H9 (cell line): ENCODE data around the gene TSPAN2. TPM values are rescaled to one million over a fixed set of nuclear protein-coding genes. Genes with fewer than 3 reads are reported as not detected.

Experiments used
- DNase-seq: peaks from one replicate; pipeline ENCODE4 v3.0.0-alpha.2; 2017
- H2AFZ ChIP-seq: one replicate; pipeline ENCODE4 v1.6.1; 2013; ENCODE audit warnings: mild to moderate bottlenecking, low read length, control low read depth, moderate library complexity
- H2AK5ac ChIP-seq: 2 replicates; pipeline ENCODE4 v1.6.1; 2013; ENCODE audit warnings: low read length, control low read depth, mixed read lengths; ENCODE audit not compliant: insufficient read length
- H2BK120ac ChIP-seq: one replicate; pipeline ENCODE4 v1.6.1; 2013; ENCODE audit warnings: low read depth, mild to moderate bottlenecking, low read length, control low read depth, inconsistent platforms; ENCODE audit not compliant: poor library complexity, severe bottlenecking
- H2BK12ac ChIP-seq: 2 replicates; pipeline ENCODE4 v1.6.1; 2013; ENCODE audit warnings: low read length, control low read depth, mixed read lengths, low read depth; ENCODE audit not compliant: insufficient read length
- H2BK15ac ChIP-seq: 2 replicates; pipeline ENCODE4 v1.6.1; 2013; ENCODE audit warnings: low read depth, low read length, control low read depth
- H2BK20ac ChIP-seq: one replicate; pipeline ENCODE4 v1.6.1; 2013; ENCODE audit warnings: low read depth, mild to moderate bottlenecking, low read length, control low read depth, inconsistent platforms; ENCODE audit not compliant: poor library complexity, severe bottlenecking
- H2BK5ac ChIP-seq: 2 replicates; pipeline ENCODE4 v1.6.1; 2013; ENCODE audit warnings: low read length, control low read depth, mixed read lengths; ENCODE audit not compliant: insufficient read length
- H3K14ac ChIP-seq: 2 replicates; pipeline ENCODE4 v1.6.1; 2013; ENCODE audit warnings: low read length, control low read depth; ENCODE audit not compliant: insufficient read depth
- H3K18ac ChIP-seq: 2 replicates; pipeline ENCODE4 v1.6.1; 2013; ENCODE audit warnings: low read depth, mild to moderate bottlenecking, mixed read lengths, low read length, control low read depth; ENCODE audit not compliant: insufficient read length
- H3K23ac ChIP-seq: 2 replicates; pipeline ENCODE4 v1.6.1; 2013; ENCODE audit warnings: low read length, control low read depth, mixed read lengths, low read depth; ENCODE audit not compliant: insufficient read length
- H3K23me2 ChIP-seq: 2 replicates; pipeline ENCODE4 v1.6.1; 2013; ENCODE audit warnings: low read depth, mild to moderate bottlenecking, mixed read lengths, low read length, control low read depth; ENCODE audit not compliant: insufficient read length, poor library complexity, severe bottlenecking
- H3K27ac ChIP-seq: 2 replicates; pipeline ENCODE4 v1.5.1; 2013; ENCODE audit warnings: low read length, control low read depth, mixed read lengths, low read depth; ENCODE audit not compliant: insufficient read length
- H3K27me3 ChIP-seq: 2 replicates; pipeline ENCODE4 v1.6.1; 2013; ENCODE audit warnings: low read length, control low read depth, inconsistent platforms; ENCODE audit not compliant: insufficient read depth
- H3K4ac ChIP-seq: 2 replicates; pipeline ENCODE4 v1.6.1; 2013; ENCODE audit warnings: low read depth, mild to moderate bottlenecking, control low read depth, inconsistent platforms, low read length, moderate library complexity
- H3K4me1 ChIP-seq: 2 replicates; pipeline ENCODE4 v1.6.1; 2013; ENCODE audit warnings: low read length, control low read depth, inconsistent platforms; ENCODE audit not compliant: insufficient read depth
- H3K4me2 ChIP-seq: 2 replicates; pipeline ENCODE4 v1.6.1; 2013; ENCODE audit warnings: low read length, control low read depth, mixed read lengths; ENCODE audit not compliant: insufficient read length, insufficient read depth
- H3K56ac ChIP-seq: 2 replicates; pipeline ENCODE4 v1.6.1; 2013; ENCODE audit warnings: low read depth, mild to moderate bottlenecking, mixed read lengths, low read length, control low read depth; ENCODE audit not compliant: insufficient read length
- H3K79me1 ChIP-seq: 2 replicates; pipeline ENCODE4 v1.6.1; 2013; ENCODE audit warnings: low read depth, mild to moderate bottlenecking, moderate library complexity, low read length, control low read depth, inconsistent platforms; ENCODE audit not compliant: insufficient read depth, poor library complexity, severe bottlenecking
- H3K79me2 ChIP-seq: 2 replicates; pipeline ENCODE4 v1.6.1; 2013; ENCODE audit warnings: low read length, control low read depth, inconsistent platforms; ENCODE audit not compliant: insufficient read depth
- H3K9ac ChIP-seq: 2 replicates; pipeline ENCODE4 v1.6.1; 2013; ENCODE audit warnings: low read length, control low read depth, mixed read lengths; ENCODE audit not compliant: insufficient read length; ENCODE audit errors: extremely low read depth
- H3K9me3 ChIP-seq: one replicate; pipeline ENCODE4 v1.6.1; 2013; ENCODE audit warnings: low read depth, low read length, inconsistent platforms; ENCODE audit not compliant: control insufficient read depth
- H3T11ph ChIP-seq: one replicate; pipeline ENCODE4 v1.6.1; 2013; ENCODE audit warnings: mild to moderate bottlenecking, low read length, control low read depth, inconsistent platforms
- H4K20me1 ChIP-seq: one replicate; pipeline ENCODE4 v1.6.1; 2013; ENCODE audit not compliant: control insufficient read depth, insufficient read length, insufficient read depth
- H4K5ac ChIP-seq: 2 replicates; pipeline ENCODE4 v1.6.1; 2013; ENCODE audit warnings: low read depth, mild to moderate bottlenecking, mixed read lengths, low read length, control low read depth; ENCODE audit not compliant: insufficient read length
- H4K8ac ChIP-seq: replicated peaks from 2 replicates; pipeline ENCODE4 v1.6.1; 2013; ENCODE audit warnings: low read length, control low read depth, mixed read lengths, low read depth; ENCODE audit not compliant: insufficient read length
- H4K91ac ChIP-seq: 2 replicates; pipeline ENCODE4 v1.6.1; 2013; ENCODE audit warnings: low read depth, mild to moderate bottlenecking, moderate library complexity, mixed read lengths, low read length, control low read depth; ENCODE audit not compliant: insufficient read length
- H3K27ac Mint-ChIP-seq, 3 experiments: 2 replicates in 2 of 3; 3 replicates in 1 of 3; pipeline ENCODE4 v1.8.0; 2020 to 2021; ENCODE audit warnings: mixed read lengths in 3 of 3, mild to moderate bottlenecking in 1 of 3, moderate library complexity in 1 of 3
- H3K27me3 Mint-ChIP-seq: 2 replicates; pipeline ENCODE4 v1.8.0; 2021; ENCODE audit warnings: low read depth, mild to moderate bottlenecking, moderate library complexity, mixed read lengths
- H3K36me3 Mint-ChIP-seq, 3 experiments: 2 replicates in 2 of 3; 3 replicates in 1 of 3; pipeline ENCODE4 v1.8.0; 2020 to 2021; ENCODE audit warnings: low read depth in 3 of 3, mixed read lengths in 3 of 3; ENCODE audit not compliant: insufficient read depth in 1 of 3
- H3K4me1 Mint-ChIP-seq, 2 experiments: 2 replicates each; pipeline ENCODE4 v1.8.0; 2020; ENCODE audit warnings: mixed read lengths in 2 of 2
- H3K4me3 Mint-ChIP-seq, 2 experiments: 2 replicates in 1 of 2; 3 replicates in 1 of 2; pipeline ENCODE4 v1.8.0; 2020 to 2021; ENCODE audit warnings: mild to moderate bottlenecking in 2 of 2, mixed read lengths in 2 of 2, moderate library complexity in 1 of 2
- H3K9me3 Mint-ChIP-seq, 2 experiments: 2 replicates in 1 of 2; 3 replicates in 1 of 2; pipeline ENCODE4 v1.8.0; 2020; ENCODE audit warnings: mild to moderate bottlenecking in 2 of 2, mixed read lengths in 2 of 2, moderate library complexity in 1 of 2
- total RNA-seq: library from RNA; stranded (reverse); gene quantifications from 2 replicates; pipeline ENCODE4 v1.2.1, GENCODE V29; 2021
- TF ChIP-seq, protein P1 (sequence below): fragments of 200-600 bp; sonication (generic); conservative IDR thresholded peaks from 3 replicates; pipeline ENCODE4 v1.8.0; 2021; ENCODE audit warnings: antibody characterized with exemption, mild to moderate bottlenecking

Gene TSPAN2
- total RNA-seq, 1 experiment from 2014 or later: 10.8 TPM

DNA sequence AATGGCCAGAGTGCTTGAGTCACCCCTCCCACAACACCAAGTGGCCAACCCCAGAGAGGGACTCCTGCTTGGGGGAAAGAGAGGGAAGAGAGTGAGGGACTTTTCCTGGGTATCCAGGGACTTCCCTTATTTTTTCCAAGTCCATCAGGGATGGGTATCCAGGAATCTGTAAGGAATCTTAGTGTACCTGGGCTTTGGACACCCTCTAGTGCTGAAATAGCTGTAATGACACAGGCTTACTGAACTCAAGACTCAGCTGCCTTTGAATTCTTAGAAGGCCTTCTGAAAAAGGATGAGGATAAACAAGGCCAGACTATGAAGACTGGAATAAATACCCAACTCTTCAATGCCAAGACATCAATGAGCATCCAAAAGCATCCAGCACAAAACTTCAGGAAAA, 47.6 kb downstream of the TSPAN2 start:
- TF ChIP-seq, protein P1, sequence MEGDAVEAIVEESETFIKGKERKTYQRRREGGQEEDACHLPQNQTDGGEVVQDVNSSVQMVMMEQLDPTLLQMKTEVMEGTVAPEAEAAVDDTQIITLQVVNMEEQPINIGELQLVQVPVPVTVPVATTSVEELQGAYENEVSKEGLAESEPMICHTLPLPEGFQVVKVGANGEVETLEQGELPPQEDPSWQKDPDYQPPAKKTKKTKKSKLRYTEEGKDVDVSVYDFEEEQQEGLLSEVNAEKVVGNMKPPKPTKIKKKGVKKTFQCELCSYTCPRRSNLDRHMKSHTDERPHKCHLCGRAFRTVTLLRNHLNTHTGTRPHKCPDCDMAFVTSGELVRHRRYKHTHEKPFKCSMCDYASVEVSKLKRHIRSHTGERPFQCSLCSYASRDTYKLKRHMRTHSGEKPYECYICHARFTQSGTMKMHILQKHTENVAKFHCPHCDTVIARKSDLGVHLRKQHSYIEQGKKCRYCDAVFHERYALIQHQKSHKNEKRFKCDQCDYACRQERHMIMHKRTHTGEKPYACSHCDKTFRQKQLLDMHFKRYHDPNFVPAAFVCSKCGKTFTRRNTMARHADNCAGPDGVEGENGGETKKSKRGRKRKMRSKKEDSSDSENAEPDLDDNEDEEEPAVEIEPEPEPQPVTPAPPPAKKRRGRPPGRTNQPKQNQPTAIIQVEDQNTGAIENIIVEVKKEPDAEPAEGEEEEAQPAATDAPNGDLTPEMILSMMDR: peak; percentile 73
- no peak overlapping the region for H2AK5ac ChIP-seq
- no peak overlapping the region for H2BK12ac ChIP-seq
- no peak overlapping the region for H2BK120ac ChIP-seq
- H4K91ac ChIP-seq: no peak overlapping the region
- no peaks in the 10 kb centered on the region for H3K27me3 ChIP-seq
- no peak overlapping the region for H2BK5ac ChIP-seq
- H3K4me1 Mint-ChIP-seq: peaks cover 0 to 1% of the 10 kb centered on the region in 2 experiments; a peak in 3 of 4 replicates
- DNase-seq: no peak
- no peak overlapping the region for H3K23ac ChIP-seq
- H2BK20ac ChIP-seq: no peak overlapping the region
- H3K14ac ChIP-seq: no peak overlapping the region
- no peak overlapping the region for H3K4me2 ChIP-seq
- no peak overlapping the region for H3K4me3 Mint-ChIP-seq
- no peak overlapping the region for H3K18ac ChIP-seq
- no peak overlapping the region for H4K5ac ChIP-seq
- H3K79me1 ChIP-seq: no peaks in the 10 kb centered on the region
- H3K4ac ChIP-seq: no peak overlapping the region
- no peaks in the 10 kb centered on the region for H3K27me3 Mint-ChIP-seq
- no peak overlapping the region for H2AFZ ChIP-seq
- H3T11ph ChIP-seq: no peak overlapping the region
- no peaks in the 10 kb centered on the region for H3K9me3 ChIP-seq
- no peaks in the 10 kb centered on the region for H3K4me1 ChIP-seq
- no peak overlapping the region for H3K9ac ChIP-seq
- H3K27ac ChIP-seq: no peak overlapping the region
- H4K8ac ChIP-seq: no peak overlapping the region
- H3K56ac ChIP-seq: no peak overlapping the region
- H4K20me1 ChIP-seq: no peaks in the 10 kb centered on the region
- peaks cover 5 to 11% (median 7%) of the 10 kb centered on the region in 3 experiments; a peak in 4 of 7 replicates for H3K36me3 Mint-ChIP-seq
- H3K27ac Mint-ChIP-seq: no peak overlapping the region
- no peak overlapping the region for H2BK15ac ChIP-seq
- H3K9me3 Mint-ChIP-seq: peaks cover 6 to 7% of the 10 kb centered on the region in 2 experiments; a peak in 3 of 5 replicates
- no peaks in the 10 kb centered on the region for H3K79me2 ChIP-seq
- no peaks in the 10 kb centered on the region for H3K23me2 ChIP-seq
